Endodermal cell (in vitro differentiated cells): Measurements from ENCODE around the gene SECISBP2L. TPM values are rescaled to one million over a fixed set of nuclear protein-coding genes. Genes with fewer than 3 reads are reported as not detected.
A peak's percentile ranks its signal among the peaks of the same experiment; 100 is the strongest.

ENCODE experiments used
- DNase-seq: peaks from one replicate; pipeline ENCODE4 v3.0.0-alpha.2; 2017
- H3K27ac ChIP-seq: 2 replicates; pipeline ENCODE4 v1.5.1; 2013; ENCODE audit warnings: mild to moderate bottlenecking, low read depth, low read length, moderate library complexity
- H3K27me3 ChIP-seq: 2 replicates; pipeline ENCODE4 v1.6.1; 2013; ENCODE audit warnings: mild to moderate bottlenecking, low read length, moderate library complexity; ENCODE audit not compliant: insufficient read depth, control insufficient read depth, poor library complexity, severe bottlenecking
- H3K36me3 ChIP-seq: 2 replicates; pipeline ENCODE4 v1.7.0; 2013; ENCODE audit warnings: mild to moderate bottlenecking, low read length, moderate library complexity; ENCODE audit not compliant: control insufficient read depth, insufficient read depth
- H3K4me1 ChIP-seq: one replicate; pipeline ENCODE4 v1.7.0; 2013; ENCODE audit warnings: low read length; ENCODE audit not compliant: control insufficient read depth, insufficient read depth
- H3K4me3 ChIP-seq: 2 replicates; pipeline ENCODE4 v1.5.1; 2013; ENCODE audit warnings: mild to moderate bottlenecking, low read length, moderate library complexity
- H3K9ac ChIP-seq: 2 replicates; pipeline ENCODE4 v1.6.1; 2013; ENCODE audit warnings: mild to moderate bottlenecking, low read length, moderate library complexity; ENCODE audit not compliant: poor library complexity, severe bottlenecking; ENCODE audit errors: extremely low read depth
- H3K9me3 ChIP-seq: 2 replicates; pipeline ENCODE4 v1.6.1; 2013; ENCODE audit warnings: mild to moderate bottlenecking, low read length, moderate library complexity; ENCODE audit not compliant: control insufficient read depth
- H3K27ac Mint-ChIP-seq: 2 replicates; pipeline ENCODE4 v1.8.0; 2020; ENCODE audit warnings: mixed read lengths
- H3K27me3 Mint-ChIP-seq: 2 replicates; pipeline ENCODE4 v1.8.0; 2021; ENCODE audit warnings: mild to moderate bottlenecking, mixed read lengths; ENCODE audit not compliant: insufficient read depth
- H3K36me3 Mint-ChIP-seq: 2 replicates; pipeline ENCODE4 v1.8.0; 2020; ENCODE audit warnings: low read depth, mixed read lengths
- H3K4me1 Mint-ChIP-seq: 2 replicates; pipeline ENCODE4 v1.8.0; 2020; ENCODE audit warnings: mixed read lengths
- H3K4me3 Mint-ChIP-seq: 2 replicates; pipeline ENCODE4 v1.8.0; 2020; ENCODE audit warnings: mild to moderate bottlenecking, moderate library complexity, mixed read lengths
- H3K9me3 Mint-ChIP-seq: 2 replicates; pipeline ENCODE4 v1.8.0; 2020; ENCODE audit warnings: mild to moderate bottlenecking, mixed read lengths
- CTCF ChIP-seq: fragments of 200-600 bp; sonication (generic); conservative IDR thresholded peaks from 2 replicates; pipeline ENCODE4 v1.5.0; 2021; ENCODE audit warnings: antibody characterized with exemption, mild to moderate bottlenecking
- WGBS, 2 experiments: methylation state at CpG; one replicate each; pipeline versions ENCODE4 v1.1.5 to v1.1.7; 2013; ENCODE audit warnings: missing lambda C conversion rate in 2 of 2, mixed read lengths in 1 of 2; ENCODE audit not compliant: insufficient coverage in 1 of 2, insufficient read length in 1 of 2; 5-methylcytosine and 5-hydroxymethylcytosine counted together
- total RNA-seq, 2 donors: library from RNA; stranded (reverse); fragmentation: NEBNext Ultra II Directional in 1 of 2; extraction: Animal tissue kit (Norgen Biotek cat#: 25700) in 1 of 2; gene quantifications; 2 replicates in 1 of 2; 3 replicates in 1 of 2; pipeline ENCODE4 v1.2.1, GENCODE V29; 2021

SECISBP2L gene
- total RNA-seq, 2 donors from 2014 or later, result 49.4 to 51.0 TPM

GRCh38 chr15:49093252-49094105, 47.2 kb upstream of the SECISBP2L start:
- peaks cover 13% of the 10 kb centered on the region for H3K4me1 Mint-ChIP-seq
- 91 to 100% methylated on average over 1 to 4 of the region's 4 CpGs for WGBS, 2 experiments
- H3K27me3 Mint-ChIP-seq, result no peaks in the 10 kb centered on the region

GRCh38 chr15:49088996-49089395, 42.8 kb upstream of the SECISBP2L start:
- H3K27me3 Mint-ChIP-seq, result no peaks in the 10 kb centered on the region
- Histone ChIP-seq H3K27me3 (no peaks in the 10 kb centered on the region), H3K27ac (no peak overlapping the region), H3K4me1 (no peaks in the 10 kb centered on the region), H3K36me3 (no peaks in the 10 kb centered on the region), H3K9ac (no peak overlapping the region), H3K9me3 (no peaks in the 10 kb centered on the region), H3K4me3 (no peak overlapping the region)
- H3K36me3 Mint-ChIP-seq, result no peaks in the 10 kb centered on the region
- DNase-seq, result no peak
- TF ChIP-seq CTCF, result no peak
- no peak overlapping the region for H3K4me3 Mint-ChIP-seq
- peaks cover 33% of the 10 kb centered on the region for H3K4me1 Mint-ChIP-seq
- WGBS, 2 experiments, result 81 to 85% methylated on average over 3 to 4 of the region's 4 CpGs
- no peaks in the 10 kb centered on the region for H3K9me3 Mint-ChIP-seq
- no peak overlapping the region for H3K27ac Mint-ChIP-seq

More at GRCh38 chr15:49093252-49094105, 47.2 kb upstream of the SECISBP2L start:
- H3K27ac ChIP-seq, result no peak overlapping the region
- no peaks in the 10 kb centered on the region for H3K4me1 ChIP-seq
- no peak for DNase-seq
- no peak overlapping the region for H3K4me3 ChIP-seq
- Mint-ChIP-seq H3K4me3 (no peak overlapping the region), H3K36me3 (no peaks in the 10 kb centered on the region), H3K27ac (no peak overlapping the region), H3K9me3 (no peaks in the 10 kb centered on the region)
- no peaks in the 10 kb centered on the region for H3K36me3 ChIP-seq
- no peak for TF ChIP-seq CTCF
- H3K27me3 ChIP-seq, result no peaks in the 10 kb centered on the region
- H3K9ac ChIP-seq, result no peak overlapping the region
- H3K9me3 ChIP-seq, result no peaks in the 10 kb centered on the region

GRCh38 chr15:49085696-49086459, 39.6 kb upstream of the SECISBP2L start:
- H3K4me1 ChIP-seq, result no peaks in the 10 kb centered on the region
- 84 to 93% methylated on average over 5 of the region's 5 CpGs for WGBS, 2 experiments

More at GRCh38 chr15:49085696-49086459, 39.6 kb upstream of the SECISBP2L start:
- Mint-ChIP-seq H3K27me3 (no peaks in the 10 kb centered on the region), H3K4me3 (peak overlapping the region; percentile 12), H3K4me1 (peaks cover 38% of the 10 kb centered on the region), H3K9me3 (no peaks in the 10 kb centered on the region), H3K27ac (peak overlapping the region; percentile 43), H3K36me3 (no peaks in the 10 kb centered on the region)
- Histone ChIP-seq H3K36me3 (no peaks in the 10 kb centered on the region), H3K4me3 (peak overlapping the region; percentile 37), H3K9ac (no peak overlapping the region), H3K9me3 (no peaks in the 10 kb centered on the region), H3K27ac (no peak overlapping the region), H3K27me3 (no peaks in the 10 kb centered on the region)
- no peak for TF ChIP-seq CTCF
- no peak for DNase-seq
